ENCODE data around the gene PTN.

PTN gene, protein sequence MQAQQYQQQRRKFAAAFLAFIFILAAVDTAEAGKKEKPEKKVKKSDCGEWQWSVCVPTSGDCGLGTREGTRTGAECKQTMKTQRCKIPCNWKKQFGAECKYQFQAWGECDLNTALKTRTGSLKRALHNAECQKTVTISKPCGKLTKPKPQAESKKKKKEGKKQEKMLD

DNA sequence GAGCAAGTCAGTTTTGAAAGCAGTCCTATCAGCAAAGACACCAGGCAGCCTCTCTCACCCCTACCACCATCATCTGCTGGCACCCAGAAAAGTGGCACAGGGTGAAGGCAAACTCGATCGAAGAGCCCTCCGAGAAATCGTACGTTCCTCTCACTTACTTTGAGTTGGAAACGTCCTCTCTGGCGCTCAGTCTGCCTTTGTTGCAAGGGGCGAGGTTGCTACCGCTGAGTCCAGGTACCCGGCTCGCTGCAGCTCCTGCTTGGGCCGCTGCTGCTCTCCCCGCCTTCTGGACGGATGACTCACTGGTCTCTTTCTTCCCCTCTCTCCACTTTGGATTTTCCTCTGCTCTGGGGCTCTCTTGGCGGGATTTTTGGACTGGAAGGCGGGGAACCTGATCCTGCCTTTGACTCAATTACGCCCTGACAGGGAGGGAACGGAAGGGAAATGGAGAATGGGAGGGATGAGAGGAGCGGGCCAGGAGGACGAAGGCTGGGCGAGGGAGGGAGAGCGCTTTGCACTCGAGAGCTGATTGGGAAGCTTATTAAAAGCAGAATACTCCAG lies at the start of gene PTN:
Gene PTN, minus strand, starts transcription at position 453 of the 561 bp plus-strand sequence. CDS start 88,760 bp downstream, outside the sequence.
- DNase-seq = no peak

DNA sequence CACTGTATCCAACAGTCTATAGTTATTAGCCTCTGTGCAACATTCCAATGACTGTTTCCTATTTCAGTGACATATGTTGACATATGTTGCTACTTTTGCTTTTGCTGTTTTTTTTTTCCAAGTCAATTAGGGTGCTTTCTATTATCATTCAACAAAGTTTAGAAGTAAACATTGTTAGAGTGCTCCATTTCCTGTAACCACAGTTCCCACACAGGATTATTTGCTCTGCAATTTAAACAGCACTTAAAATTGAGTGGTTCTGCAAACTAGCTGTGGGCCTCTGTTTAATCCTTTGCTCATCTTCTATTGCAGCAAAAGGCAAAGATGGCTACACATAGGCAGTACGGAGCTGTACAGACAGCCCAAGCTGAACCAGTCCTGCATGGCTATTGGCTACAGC lies 46.5 kb upstream of the PTN start:
- DNase-seq = no peak

DNA sequence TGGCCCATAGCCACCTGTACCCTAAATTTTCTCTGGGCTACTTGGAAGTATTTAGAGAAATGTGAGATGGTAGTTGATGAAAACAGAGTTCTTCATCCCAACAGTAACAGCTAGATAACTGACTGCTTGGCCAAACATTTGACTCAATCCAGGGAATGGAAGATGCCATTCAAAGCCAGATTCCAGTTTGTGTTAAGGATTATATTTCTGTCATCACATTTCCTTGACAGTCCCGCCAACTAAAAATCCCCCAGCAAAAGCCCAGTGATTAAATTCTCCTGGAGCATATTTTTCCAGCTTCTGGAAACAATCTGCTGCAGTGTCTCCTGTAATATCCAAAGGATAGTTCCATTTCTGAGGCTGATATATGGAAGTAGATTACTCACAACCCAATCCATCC lies 45.4 kb upstream of the PTN start:
- DNase-seq = no peak

- DNase-seq = no peak
Observed at GRCh38 chr7:137386966-137387365, 43.4 kb upstream of the PTN start.

DNA sequence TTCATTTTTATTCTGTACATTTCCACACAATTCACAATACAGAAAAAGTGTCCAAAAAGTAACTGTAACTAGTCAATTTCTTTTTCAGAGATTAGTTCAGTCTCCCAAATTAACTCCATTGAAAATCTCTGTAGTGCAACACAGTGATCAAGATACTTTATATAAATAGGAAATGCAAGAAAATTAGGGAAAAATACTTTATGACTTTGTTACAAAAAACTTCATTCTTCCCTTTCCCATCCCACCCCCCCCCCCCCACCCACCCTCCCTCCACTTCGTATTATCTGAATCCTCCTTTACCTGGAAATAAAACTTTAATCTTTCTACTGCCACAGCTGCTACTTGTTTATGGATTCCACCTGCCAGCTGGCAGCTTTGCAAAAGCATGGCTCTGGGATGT lies 37.5 kb upstream of the PTN start:
- DNase-seq = no peak

DNA sequence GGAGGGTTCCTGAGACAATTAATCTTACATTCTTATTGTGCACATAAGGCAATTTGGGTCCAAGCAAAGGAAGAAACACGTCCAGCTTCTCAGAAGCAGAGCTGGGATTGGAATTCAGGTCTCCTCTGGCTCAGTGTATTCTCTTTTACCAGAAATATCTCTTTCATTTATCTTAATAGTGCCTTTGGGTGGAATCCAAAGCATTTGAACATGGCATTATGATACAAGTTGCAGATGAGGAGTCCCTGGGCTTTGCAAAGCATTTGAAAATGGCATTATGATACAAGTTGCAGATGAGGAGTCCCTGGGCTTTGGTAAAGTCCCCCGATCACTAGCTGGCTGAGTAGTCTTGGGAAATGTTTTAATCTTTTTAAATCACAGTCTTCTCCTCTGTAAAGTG lies 30.0 kb upstream of the PTN start:
- no peak for DNase-seq

DNA sequence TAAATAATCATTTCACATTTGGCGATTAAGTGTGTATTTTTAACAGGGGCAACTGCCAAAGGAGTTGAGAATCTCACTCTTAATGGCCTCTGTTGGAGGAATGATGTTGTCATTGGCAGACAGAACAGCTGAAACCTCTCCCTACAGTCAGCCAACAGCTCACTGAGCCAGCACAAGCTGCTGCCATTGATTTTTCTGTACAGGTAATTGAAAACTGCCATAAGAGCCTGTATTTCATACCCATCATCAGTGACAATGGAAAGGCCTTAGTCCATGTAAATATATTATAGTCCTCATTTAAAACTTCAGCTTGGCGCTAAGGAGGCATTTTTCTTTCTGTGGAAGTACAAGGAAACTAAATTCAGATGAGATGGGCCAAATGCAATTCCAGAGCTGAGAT lies 28.1 kb upstream of the PTN start:
- DNase-seq = no peak

DNA sequence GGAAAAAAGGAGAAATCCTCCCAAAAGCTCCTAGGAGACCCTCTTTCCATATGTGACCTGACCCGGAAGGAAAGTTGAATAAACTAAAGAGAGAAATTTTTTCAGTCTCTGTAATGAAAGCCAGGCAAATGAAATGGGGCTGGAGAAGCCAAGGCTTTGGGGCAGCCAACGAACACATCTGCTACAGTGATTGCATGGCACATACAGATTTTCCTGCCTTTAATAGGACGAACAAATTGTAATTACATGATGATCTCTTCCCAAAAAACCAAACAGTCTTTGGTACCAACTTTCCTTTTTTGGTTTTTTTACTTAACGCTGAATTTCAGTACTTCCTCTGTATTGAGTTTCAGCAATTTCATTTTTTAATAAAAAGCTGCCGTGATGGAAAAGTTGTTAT lies 23.5 kb upstream of the PTN start:
- DNase-seq = no peak

GRCh38 chr7:137363683-137364082 lies 20.1 kb upstream of the PTN start:
- DNase-seq = no peak

- DNase-seq = no peak
Observed at GRCh38 chr7:137360087-137360679, 16.6 kb upstream of the PTN start.

- DNase-seq = no peak
Observed at GRCh38 chr7:137354961-137355360, 11.4 kb upstream of the PTN start.

DNA sequence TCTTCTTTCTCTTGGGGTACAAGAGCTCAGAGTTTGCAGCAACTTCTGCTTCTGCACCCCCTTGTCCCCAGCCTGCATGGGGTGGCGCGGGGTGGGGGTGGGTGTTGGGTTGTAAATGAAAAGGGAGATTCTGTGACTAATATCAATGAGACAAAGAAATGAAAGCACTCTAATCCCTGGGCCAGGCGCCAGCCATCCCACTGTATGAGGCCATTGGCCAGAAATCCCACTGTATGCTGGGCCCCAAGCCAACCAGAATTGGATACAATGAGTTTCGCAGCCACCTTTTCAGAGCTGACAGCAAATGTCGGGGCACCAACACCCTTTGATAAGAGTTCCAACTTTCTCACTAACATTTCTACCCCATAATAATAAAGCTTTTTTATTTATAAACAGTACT lies 10.9 kb upstream of the PTN start:
- no peak for DNase-seq

DNA sequence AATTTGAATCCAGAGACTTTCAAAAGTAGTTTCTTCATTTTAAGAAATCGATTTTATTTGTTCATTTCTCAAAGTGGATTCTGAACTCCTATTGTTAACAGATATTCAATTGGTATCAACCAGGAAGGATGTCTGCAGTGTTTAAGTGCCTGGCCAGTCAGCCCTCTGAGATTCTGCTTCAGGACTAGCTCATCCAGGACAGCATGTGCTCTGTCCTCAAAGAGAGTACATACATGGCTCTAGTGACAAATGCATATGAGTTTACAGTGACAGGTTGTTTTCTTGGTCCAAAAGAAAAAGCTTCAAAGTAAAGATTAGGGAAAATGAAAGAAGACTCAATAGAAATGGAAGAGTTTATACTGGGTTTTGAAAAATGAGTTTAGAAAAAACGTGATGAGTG lies 8.4 kb upstream of the PTN start:
- DNase-seq = no peak

DNA sequence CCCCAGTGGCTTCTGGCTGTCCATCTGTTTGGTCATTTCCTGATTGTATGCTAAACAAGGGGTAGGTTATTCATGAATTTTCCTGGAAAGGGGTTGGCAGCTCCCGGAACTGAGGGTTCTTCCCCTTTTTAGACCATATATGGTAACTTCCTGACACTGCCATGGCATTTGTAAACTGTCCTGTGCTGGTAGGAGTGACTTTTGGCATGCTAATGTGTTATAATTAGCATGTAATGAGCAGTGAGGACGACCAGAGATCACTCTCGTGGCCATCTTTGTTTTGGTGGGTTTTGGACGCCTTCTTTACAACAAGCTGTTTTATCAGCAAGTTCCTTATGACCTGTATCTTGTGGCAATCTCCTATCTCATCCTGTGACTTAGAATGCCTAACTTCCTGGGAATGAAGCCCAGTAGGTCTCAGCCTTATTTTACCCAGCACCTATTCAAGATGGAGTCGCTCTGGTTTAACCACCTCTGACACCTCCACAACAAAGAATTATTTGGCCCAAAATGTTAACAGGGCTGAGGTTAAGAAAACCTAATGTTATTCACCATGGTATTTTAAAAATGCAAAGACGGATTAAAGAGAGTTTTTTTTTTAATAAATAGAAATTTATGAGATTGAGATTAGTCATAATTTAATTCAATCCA lies 2.4 kb upstream of the PTN start:
- no peak for DNase-seq

DNA sequence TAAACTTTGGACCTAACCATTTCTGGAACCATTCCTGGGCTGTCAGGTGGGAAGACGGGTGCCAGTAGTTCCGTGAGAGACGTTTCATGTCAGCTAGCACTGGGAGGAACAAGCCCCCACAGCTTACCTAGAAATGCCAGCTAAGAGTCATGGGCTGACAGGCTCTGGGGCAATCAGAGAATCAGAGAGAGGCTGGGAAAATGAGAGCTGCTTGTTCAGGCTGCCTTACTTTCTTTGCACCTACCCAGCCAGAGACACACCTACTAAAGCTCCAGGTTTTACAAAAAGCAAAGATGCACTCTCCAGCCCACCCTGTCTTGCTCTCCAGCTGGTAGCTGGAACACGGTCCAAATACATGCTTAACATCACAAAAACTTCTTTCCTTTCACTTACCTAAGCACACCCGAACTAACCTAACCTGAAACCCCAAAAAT lies 688 bp downstream of the PTN start:
- no peak for DNase-seq

DNA sequence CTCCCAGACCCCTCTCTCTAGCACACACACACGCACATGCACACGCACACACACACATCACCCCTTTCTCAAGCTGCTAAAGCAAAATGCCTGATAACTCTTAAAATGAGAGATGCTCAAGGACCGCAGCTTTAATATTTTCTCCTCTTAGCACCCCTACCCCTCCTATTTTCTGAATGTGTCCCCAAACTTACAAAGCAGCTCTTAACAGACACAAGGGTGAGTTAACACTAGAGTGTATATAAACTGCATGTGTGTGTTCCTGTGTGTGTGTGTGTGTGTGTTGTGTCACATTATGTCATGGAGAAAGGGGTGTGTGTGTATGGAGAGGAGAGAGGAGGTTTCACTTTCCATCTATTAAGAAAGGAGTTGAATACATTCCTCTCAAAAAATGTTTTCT lies 1.3 kb downstream of the PTN start:
- DNase-seq = no peak

DNA sequence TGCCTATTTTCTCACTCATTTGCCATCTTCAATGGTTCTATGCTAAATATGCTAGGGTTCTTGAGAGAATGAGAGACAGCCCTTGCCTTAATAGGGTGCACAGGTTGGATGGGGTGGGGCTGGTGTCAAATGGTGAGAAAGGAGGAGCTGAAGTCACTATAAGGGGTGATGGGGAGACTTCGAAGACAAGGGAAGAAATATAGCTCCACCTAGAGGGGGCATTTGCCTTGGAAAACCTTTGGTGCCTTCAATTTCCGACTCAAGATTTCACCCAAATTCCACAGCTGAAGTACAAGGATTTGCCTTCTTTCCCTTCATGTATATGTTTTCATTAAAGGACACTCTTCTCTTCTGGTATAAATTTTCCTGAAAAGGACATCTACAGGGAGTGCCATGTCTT lies 5.6 kb downstream of the PTN start:
- no peak for DNase-seq

DNA sequence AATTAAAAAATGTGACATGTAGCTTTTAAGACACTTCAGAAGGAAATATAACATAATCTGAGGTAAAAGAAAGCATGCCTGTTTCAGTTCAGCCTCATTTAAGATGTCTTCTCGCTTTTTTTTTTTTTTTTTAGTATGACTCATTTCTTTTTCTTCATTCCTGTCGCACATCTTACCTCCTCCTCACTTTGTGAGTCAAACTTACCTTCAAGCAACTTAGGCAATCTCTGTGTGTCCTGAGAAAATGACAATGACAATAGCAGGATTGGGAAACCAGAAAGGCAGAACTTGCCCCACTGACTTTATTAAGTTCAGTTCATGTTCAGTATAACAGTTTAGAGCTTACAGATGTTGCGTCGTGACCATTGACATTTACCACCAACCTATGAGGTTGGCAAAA lies 7.7 kb downstream of the PTN start:
- DNase-seq = no peak

GRCh38 chr7:137331378-137331777 lies 12.2 kb downstream of the PTN start:
- DNase-seq = no peak

- no peak for DNase-seq
Observed at GRCh38 chr7:137329411-137329810, 14.1 kb downstream of the PTN start.

DNA sequence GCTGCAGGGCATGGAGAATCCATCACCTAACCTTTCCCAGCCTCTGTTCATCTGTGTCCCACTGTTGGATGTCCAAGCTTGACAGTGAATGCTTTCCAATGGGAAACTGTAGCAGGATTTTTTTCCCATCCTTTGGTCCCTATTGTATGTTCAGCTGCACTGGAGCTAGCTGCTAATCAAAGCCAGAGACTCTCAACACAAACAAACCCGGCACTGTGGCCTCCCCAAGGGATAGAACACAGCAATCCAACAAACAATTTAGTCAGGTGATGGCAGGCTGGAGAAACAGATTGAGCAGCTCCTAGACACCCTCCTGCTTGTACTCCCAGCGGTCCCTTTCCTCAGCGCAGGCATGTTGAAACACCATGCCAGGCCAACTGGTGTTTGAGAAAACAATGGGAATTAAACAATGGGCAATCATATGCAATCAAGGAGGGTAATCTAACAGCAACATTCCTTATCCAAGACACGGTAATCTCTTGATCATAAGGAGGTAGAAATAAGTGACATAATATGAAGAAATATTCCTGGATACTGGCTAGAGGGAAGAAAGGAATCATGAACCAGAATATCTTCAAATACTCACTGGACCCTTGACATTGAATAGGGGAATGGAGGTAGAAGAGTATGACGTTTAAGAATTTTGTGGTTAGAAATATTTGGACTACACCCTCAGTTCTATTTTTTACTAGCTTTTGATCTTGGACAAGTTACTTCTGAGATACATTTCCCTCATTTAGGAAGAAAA lies 15.0 kb downstream of the PTN start:
- no peak for DNase-seq

- DNase-seq = no peak
Observed at GRCh38 chr7:137325927-137326326, 17.6 kb downstream of the PTN start.

GRCh38 chr7:137324796-137325696 lies 18.5 kb downstream of the PTN start:
- no peak for DNase-seq

Measured in activated effector memory CD4-positive, alpha-beta T cell treated with Interleukin-2 at 50 U/mL for 16 hours (primary cell).